Tongue (tissue), 2 donors: ENCODE measurements around the gene C10orf90. TPM values are rescaled to one million over a fixed set of nuclear protein-coding genes. Genes with fewer than 3 reads are reported as not detected.
"Not testable (repeated sequence)": the region's sequence is repeated elsewhere in the genome, so short reads cannot be mapped to it uniquely, and the experiment has no call there.

Source experiments
- DNase-seq: peaks from one replicate; pipeline ENCODE4 v3.0.0-alpha.2; 2015
- total RNA-seq: library from RNA; depleted of rRNA; stranded (reverse); fragments of >200 nt; gene quantifications from one replicate; pipeline ENCODE4 v1.2.3, GENCODE V29; 2014

Gene C10orf90
- total RNA-seq, 1 donor from 2014 or later = 3.8 TPM

DNA sequence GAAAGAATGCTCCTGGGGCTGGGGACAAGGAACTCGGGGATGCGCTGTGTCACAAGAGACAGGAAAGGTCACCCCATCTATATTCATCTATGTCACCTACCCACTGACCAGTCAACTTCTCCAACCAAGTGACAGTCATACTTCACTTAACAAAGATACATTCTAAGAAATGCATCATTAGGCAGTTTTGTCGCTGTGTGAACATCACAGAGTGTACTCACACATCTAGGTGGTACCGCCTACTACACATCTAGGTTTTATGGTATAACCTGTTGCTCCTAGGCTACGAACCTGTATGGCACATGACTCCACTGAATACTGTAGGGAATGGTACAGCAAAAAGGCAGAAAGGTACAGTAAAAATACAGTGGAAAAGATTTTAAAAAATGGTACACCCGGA, 278.4 kb downstream of the C10orf90 start:
- no peak for DNase-seq

DNA sequence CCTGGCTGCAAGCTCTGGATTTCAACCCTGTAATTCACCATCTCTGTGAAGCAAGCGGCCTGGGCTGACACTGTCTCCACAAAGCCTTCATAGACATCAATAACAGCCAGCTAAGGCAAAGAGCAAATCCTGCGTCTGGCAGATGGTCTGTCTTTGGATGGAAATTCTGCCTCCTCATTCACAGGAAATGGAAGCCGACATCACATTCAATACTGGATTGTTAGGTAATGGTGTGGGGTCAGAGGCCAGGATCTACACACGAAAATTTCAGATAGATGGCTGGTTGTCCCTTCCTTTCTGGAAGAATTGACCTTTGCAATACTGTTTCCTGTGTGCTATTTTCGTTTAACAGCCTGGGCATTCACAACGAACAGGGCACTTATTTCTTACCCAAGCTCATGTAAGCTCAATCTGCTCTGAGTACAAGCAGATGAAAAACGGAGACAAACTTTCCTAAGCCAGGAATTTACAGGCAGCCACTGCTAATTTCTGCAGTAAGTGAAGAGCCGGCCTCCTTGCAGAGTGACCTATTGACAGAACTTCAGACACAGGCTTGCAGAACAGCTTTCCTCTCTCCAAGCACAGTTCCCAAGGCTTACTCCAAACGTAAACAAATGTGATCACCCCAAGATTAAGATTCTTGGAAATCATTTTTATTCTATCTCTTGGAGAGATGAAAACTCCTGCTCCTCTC, 279.2 kb downstream of the C10orf90 start:
- peak; percentile 58 for DNase-seq

DNA sequence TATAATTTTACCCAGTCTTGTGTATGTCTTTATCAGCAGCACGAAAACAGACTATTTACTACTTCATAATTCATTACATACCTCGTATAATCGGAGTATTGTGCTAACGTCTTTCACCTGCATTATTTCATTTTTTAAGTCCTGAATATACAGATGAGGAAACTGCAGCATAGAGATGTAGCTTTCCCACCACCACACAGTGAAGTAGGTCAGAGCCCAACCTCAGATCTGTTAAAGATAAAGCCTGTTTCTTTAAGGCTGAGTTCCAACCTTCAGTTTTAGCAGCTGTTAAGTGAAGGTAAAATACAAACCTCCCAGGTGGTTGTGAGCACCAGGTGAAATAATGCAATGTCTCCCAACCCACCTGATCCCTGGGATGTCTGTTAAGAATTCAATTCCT, 280.2 kb downstream of the C10orf90 start:
- no peak for DNase-seq

DNA sequence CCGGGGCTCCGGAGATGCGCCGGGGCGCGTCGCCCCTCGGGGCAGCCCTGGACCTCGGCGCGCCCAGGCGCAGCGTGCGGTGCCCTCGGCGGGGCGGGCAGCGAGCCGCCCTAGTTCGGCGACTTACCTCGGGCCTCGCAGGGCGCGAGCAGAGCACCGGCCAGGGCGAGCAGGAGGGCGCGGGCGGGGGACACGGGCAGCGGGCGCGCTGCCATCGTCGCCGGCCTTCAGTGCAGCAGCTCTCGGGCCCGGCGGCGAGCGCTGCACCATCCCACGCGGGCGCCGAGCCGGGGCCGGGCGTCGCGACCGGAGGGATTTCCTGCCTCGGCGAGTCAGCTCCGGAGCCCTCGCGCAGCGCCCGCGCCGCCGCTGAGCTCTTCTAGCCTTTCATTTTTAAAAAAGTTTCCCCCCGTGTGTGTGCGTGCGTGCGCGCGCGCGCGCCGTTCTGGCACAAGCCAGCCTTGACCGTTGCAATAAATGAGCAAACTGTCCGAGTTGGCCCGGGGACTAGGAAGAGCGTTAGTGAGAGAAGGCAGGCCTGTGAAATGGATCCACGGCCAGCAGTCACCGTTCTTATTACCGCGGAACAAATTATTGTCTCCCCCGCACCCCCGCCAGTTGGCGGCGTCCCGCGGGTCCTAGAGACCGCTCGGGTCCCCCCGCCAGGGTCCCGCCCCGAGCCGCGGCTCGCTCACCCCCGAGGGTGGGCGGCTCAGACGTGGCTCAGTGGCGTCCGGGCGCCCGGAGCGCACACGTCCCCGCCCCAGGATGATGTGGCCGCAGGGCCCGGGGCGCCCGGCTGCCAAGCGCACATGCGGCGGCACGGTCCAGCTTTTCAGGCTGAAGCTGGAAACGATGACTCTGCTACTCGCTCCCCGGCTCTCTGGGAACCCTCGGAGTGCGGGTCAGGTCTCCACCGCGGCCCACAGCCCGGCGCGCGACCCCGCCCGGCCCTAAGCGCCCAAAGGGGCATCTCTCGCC, 282.3 kb downstream of the C10orf90 start, which contains the start of gene ADAM12:
ADAM12 (minus strand) TSS at position 547 of the 981 bp plus-strand sequence; CDS start at position 215, 332 bp downstream.
- peak; percentile 62 for DNase-seq

DNA sequence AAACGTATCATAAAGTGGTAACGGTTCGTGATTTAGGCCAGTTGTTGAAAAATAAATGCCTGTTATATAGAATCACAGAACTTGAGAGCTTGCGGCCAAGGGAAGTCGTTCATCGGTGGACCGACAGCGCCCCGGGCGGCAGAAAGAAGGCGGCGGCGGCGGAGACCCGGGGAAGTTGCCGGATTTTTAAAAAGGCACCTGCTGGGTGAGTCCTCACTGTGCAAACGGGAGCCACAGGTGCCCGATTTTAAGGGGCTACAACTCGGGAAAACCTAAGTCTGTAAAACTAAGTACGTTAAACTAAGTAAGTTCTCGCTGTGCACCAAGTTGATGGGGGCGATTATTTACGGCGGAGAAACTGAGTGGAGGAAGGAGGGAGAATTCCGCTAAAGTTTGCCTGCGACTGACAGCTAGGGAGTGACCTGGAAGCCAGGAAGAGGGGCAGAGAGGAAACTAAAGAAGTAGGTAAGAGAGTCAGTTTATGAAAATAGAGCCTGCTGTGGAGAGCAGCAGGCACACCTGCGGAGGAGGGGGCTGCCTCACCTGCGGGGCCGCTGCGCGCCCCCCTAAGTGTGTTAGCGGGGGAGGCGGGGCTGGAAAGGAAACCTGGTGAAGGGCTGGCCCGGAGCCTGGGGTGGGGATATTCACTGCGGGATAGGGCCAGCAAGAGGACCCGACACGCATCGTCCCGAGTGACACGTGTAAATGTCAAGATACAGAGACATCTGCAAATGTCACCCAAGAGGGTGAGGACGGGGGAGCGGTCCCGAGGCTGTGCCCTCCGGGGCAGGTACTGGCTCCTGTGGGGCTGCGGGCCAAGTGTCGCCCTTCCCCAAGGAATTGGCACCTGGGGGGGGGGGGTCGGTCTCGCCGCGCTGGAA, 283.2 kb downstream of the C10orf90 start:
- DNase-seq = peak; percentile 89

DNA sequence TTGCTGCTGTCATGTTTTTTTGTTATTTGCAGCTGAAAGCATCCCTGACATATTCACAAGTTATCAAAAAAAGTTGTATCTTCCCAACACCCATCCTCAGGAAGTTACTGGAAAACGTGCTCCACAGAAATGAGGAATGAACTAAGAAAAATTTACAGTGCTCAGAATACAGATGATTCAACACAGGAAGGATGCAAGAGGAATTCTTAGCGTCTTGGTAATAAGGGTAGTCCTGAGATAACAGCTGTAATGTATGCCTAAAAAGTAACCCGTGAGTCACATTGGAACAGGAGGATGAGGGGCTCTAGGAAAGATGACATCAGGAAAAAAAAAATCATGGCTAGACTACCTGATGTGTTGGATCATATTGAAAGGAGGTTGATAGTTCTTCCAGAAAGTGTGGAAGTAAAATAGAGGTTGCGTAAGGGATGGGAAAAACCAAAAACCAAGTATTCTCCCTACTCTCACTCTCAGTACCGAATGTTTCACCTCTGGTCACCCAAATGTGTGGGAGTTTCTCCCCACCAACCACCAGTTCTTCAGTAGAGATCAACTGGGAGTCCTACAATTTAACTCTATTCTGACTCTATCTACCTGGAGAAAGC, 286.1 kb downstream of the C10orf90 start:
- no peak for DNase-seq

DNA sequence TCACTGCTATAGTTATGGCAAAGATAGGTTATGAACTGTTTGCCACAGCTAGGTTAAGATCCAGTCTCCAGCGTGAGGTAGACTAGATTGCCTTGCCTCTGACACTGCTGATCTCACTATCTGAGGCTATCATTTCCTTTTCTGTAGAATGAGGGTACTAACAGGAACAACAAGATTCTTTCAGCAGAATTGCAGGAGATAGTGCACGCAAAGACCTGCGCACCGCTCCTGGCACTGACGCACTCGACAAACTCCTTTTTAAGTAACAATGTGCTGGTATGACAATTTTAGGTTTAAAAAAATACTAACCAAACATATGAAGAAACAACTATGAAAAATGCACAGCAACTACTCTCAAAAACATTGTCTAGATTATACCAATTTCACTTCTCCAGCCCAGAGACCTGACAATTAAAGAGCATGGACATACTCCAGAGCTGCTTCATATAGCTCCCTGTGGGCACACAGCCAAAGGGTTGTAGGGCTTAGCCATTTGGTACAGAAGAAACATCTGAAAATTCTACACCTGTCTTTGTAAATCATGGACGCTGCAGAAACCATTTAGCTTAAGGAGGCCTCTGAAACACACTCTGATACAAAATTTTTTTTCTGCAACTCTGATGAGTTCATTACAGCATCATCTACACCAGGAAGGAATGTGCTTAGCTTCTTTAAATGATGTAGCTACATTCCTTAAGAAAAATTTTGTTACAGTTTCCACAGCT, 290.0 kb downstream of the C10orf90 start:
- DNase-seq = peak; percentile 95

DNA sequence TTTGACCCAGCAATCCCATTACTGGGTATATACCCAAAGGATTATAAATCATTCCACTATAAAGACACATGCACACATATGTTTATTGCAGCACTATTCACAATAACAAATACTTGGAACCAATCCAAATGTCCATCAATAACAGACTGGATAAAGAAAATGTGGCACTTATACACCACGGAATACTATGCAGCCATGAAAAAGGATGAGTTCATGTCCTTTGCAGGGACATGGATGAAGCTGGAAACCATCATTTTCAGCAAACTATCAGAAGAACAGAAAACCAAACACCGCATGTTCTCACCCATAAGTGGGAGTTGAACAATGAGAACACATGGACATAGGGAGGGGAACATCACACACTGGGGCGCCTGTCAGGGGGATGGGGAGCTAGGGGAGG, 291.3 kb downstream of the C10orf90 start:
- not testable (repeated sequence) for DNase-seq

DNA sequence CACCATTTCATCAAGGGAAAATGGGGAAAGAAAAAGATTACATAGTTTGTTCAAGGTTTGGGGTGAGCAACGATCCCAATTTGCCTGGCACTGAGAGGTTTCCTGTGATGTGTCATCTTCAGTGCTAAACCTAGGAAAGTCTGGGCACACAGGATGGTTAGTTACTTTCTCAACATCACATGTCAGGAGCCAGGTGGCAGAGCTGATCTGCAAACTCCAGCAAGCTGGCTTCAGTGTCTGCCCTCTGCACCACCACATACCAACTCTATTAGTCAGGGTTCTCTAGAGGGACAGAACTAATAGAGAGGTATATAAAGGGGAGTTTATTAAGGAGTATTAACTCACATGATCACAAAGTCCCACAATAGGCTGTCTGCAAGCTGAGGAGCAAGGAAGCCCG, 293.5 kb downstream of the C10orf90 start:
- no peak for DNase-seq

DNA sequence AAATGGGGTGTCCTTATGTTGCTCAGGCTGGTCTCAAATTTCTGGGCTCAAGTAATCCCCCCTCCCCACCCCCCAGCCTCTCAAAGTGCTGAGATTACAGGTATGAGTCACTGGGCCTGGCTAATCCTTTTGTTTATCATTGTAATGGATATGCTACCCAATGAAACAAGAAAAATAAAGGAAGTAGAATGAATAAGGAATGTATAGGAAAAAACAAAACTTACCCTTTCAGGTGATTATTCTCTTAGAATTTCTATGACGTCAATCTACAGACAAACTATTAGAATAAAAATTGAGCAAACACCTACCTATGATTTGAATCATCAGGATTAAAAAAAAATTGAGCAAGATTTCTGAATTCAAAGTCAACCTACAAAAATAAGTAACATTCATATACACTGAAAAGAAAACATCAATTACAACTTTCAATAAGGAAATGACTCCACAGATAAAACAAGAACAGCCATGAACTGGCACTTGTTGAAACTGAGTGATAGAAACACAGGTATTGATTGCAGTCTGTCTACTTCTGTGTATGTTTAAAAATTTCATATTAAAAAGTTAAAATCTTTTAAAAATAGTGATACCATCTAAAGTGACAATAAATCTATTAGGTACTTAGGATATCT, 294.5 kb downstream of the C10orf90 start:
- no peak for DNase-seq

DNA sequence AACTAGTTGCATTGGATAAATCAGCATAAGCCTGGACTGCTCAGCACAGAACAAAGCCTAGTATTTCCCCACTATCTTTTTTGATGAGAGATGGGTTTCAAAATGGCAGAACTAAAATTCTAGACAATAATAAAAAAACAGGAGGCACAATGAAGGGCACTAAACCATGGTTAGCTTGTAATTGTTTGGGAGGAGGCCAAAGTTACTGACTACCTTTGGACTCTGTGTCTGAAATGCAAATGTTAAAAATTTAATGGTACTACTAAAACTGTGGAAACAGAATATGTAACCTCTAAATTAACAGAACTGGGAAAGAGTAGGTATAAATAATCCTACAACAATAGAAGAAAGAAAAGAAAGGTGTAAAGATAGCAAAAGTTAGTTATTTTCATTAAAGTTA, 295.2 kb downstream of the C10orf90 start:
- no peak for DNase-seq

Other genes with a start within 250 kb of the C10orf90 start
- 78.8 TPM for gene DOCK1, start 234.7 kb upstream of the C10orf90 start, total RNA-seq